ENCODE results near the gene RNF166. TPM values are rescaled to one million over a fixed set of nuclear protein-coding genes. Genes with fewer than 3 reads are reported as not detected.

RNF166 gene
- total and polyA plus RNA-seq, 2 donors: 10.0 to 19.6 TPM

- WGBS: 84% methylated on average over 30 of the region's 30 CpGs
- no peak overlapping the region for H3K4me3 ChIP-seq (ENCODE audit: low read depth, low read length)
- no peak overlapping the region for H3K27ac ChIP-seq (ENCODE audit: low read depth)
- DNase-seq (ENCODE audit: extremely low spot score): no peak
- H3K36me3 ChIP-seq (ENCODE audit: insufficient read depth): peaks cover 10% of the 10 kb centered on the region
- no peaks in the 10 kb centered on the region for H3K4me1 ChIP-seq (ENCODE audit: insufficient read depth)
Observed at GRCh38 chr16:88713568-88714419, 7.6 kb upstream of the RNF166 start.

- no peaks in the 10 kb centered on the region for H3K4me1 ChIP-seq (ENCODE audit: insufficient read depth)
- H3K36me3 ChIP-seq (ENCODE audit: insufficient read depth): peaks cover 10% of the 10 kb centered on the region
- DNase-seq (ENCODE audit: extremely low spot score): no peak
- no peak overlapping the region for H3K4me3 ChIP-seq (ENCODE audit: low read depth, low read length)
- no peak overlapping the region for H3K27ac ChIP-seq (ENCODE audit: low read depth)
- 80% methylated on average over 15 of the region's 15 CpGs for WGBS
Observed at GRCh38 chr16:88713054-88713453, 6.8 kb upstream of the RNF166 start.

GRCh38 chr16:88712362-88712979, 6.3 kb upstream of the RNF166 start:
- no peak for DNase-seq (ENCODE audit: extremely low spot score)
- no peak overlapping the region for H3K27ac ChIP-seq (ENCODE audit: low read depth)
- H3K4me1 ChIP-seq (ENCODE audit: insufficient read depth): no peaks in the 10 kb centered on the region
- H3K36me3 ChIP-seq (ENCODE audit: insufficient read depth): peaks cover 10% of the 10 kb centered on the region
- 73% methylated on average over 25 of the region's 25 CpGs for WGBS
- no peak overlapping the region for H3K4me3 ChIP-seq (ENCODE audit: low read depth, low read length)

GRCh38 chr16:88711750-88712340, 5.6 kb upstream of the RNF166 start:
- DNase-seq (ENCODE audit: extremely low spot score): no peak
- peaks cover 7% of the 10 kb centered on the region for H3K36me3 ChIP-seq (ENCODE audit: insufficient read depth)
- no peaks in the 10 kb centered on the region for H3K4me1 ChIP-seq (ENCODE audit: insufficient read depth)
- no peak overlapping the region for H3K4me3 ChIP-seq (ENCODE audit: low read depth, low read length)
- no peak overlapping the region for H3K27ac ChIP-seq (ENCODE audit: low read depth)
- 74% methylated on average over 18 of the region's 18 CpGs for WGBS

GRCh38 chr16:88710556-88710955, 4.3 kb upstream of the RNF166 start:
- no peak for DNase-seq (ENCODE audit: extremely low spot score)
- peaks cover 4% of the 10 kb centered on the region for H3K36me3 ChIP-seq (ENCODE audit: insufficient read depth)
- no peaks in the 10 kb centered on the region for H3K4me1 ChIP-seq (ENCODE audit: insufficient read depth)
- H3K4me3 ChIP-seq (ENCODE audit: low read depth, low read length): no peak overlapping the region
- WGBS: 72% methylated on average over 16 of the region's 16 CpGs
- no peak overlapping the region for H3K27ac ChIP-seq (ENCODE audit: low read depth)

- H3K4me3 ChIP-seq (ENCODE audit: low read depth, low read length): peak overlapping the region; percentile 92
- WGBS: 35% methylated on average over 17 of the region's 17 CpGs
- no peak for DNase-seq (ENCODE audit: extremely low spot score)
- H3K36me3 ChIP-seq (ENCODE audit: insufficient read depth): no peaks in the 10 kb centered on the region
- no peaks in the 10 kb centered on the region for H3K4me1 ChIP-seq (ENCODE audit: insufficient read depth)
- no peak overlapping the region for H3K27ac ChIP-seq (ENCODE audit: low read depth)
Observed at GRCh38 chr16:88706965-88707826, 988 bp upstream of the RNF166 start.

- Histone ChIP-seq H3K4me1 (ENCODE audit: insufficient read depth) (no peaks in the 10 kb centered on the region), H3K4me3 (ENCODE audit: low read depth, low read length) (peak overlapping the region; percentile 92), H3K36me3 (ENCODE audit: insufficient read depth) (no peaks in the 10 kb centered on the region), H3K27ac (ENCODE audit: low read depth) (peak overlapping the region; percentile 76)
- DNase-seq (ENCODE audit: extremely low spot score): no peak
- WGBS: under 1% methylated on average over 56 of the region's 57 CpGs
Observed at GRCh38 chr16:88705801-88706228, 393 bp downstream of the RNF166 start.

GRCh38 chr16:88705076-88705684, 1.0 kb downstream of the RNF166 start:
- no peaks in the 10 kb centered on the region for H3K4me1 ChIP-seq (ENCODE audit: insufficient read depth)
- no peak overlapping the region for H3K27ac ChIP-seq (ENCODE audit: low read depth)

GRCh38 chr16:88703486-88704309, 2.5 kb downstream of the RNF166 start:
- WGBS: 76% methylated on average over 26 of the region's 26 CpGs
- H3K27ac ChIP-seq (ENCODE audit: low read depth): no peak overlapping the region
- no peak for DNase-seq (ENCODE audit: extremely low spot score)
- H3K4me1 ChIP-seq (ENCODE audit: insufficient read depth): no peaks in the 10 kb centered on the region
- peak overlapping the region; percentile 3 for H3K4me3 ChIP-seq (ENCODE audit: low read depth, low read length)
- H3K36me3 ChIP-seq (ENCODE audit: insufficient read depth): no peaks in the 10 kb centered on the region

More at GRCh38 chr16:88705076-88705684, 1.0 kb downstream of the RNF166 start:
- DNase-seq (ENCODE audit: extremely low spot score): no peak
- H3K36me3 ChIP-seq (ENCODE audit: insufficient read depth): no peaks in the 10 kb centered on the region
- 34% methylated on average over 9 of the region's 9 CpGs for WGBS
- peak overlapping the region; percentile 92 for H3K4me3 ChIP-seq (ENCODE audit: low read depth, low read length)

- 83% methylated on average over 31 of the region's 31 CpGs for WGBS
- Histone ChIP-seq H3K36me3 (ENCODE audit: insufficient read depth) (peaks cover 6% of the 10 kb centered on the region), H3K4me3 (ENCODE audit: low read depth, low read length) (no peak overlapping the region), H3K27ac (ENCODE audit: low read depth) (no peak overlapping the region), H3K4me1 (ENCODE audit: insufficient read depth) (no peaks in the 10 kb centered on the region)
- no peak for DNase-seq (ENCODE audit: extremely low spot score)
Observed at GRCh38 chr16:88702371-88703210, 3.6 kb downstream of the RNF166 start.

- DNase-seq (ENCODE audit: extremely low spot score): no peak
- 78% methylated on average over 30 of the region's 30 CpGs for WGBS
- H3K4me3 ChIP-seq (ENCODE audit: low read depth, low read length): no peak overlapping the region
- H3K36me3 ChIP-seq (ENCODE audit: insufficient read depth): peaks cover 6% of the 10 kb centered on the region
- H3K4me1 ChIP-seq (ENCODE audit: insufficient read depth): no peaks in the 10 kb centered on the region
- no peak overlapping the region for H3K27ac ChIP-seq (ENCODE audit: low read depth)
Observed at GRCh38 chr16:88701581-88702370, 4.4 kb downstream of the RNF166 start.
